GM18909 (cell line): ENCODE data around the gene REEP2.

Source experiments
- ATAC-seq: cut with Tn5 transposase; IDR thresholded peaks from one replicate; pipeline ENCODE4 v1.9.1; 2021; ENCODE audit warnings: mild to moderate bottlenecking; ENCODE audit not compliant: unreplicated experiment, poor library complexity

The REEP2 gene

DNA sequence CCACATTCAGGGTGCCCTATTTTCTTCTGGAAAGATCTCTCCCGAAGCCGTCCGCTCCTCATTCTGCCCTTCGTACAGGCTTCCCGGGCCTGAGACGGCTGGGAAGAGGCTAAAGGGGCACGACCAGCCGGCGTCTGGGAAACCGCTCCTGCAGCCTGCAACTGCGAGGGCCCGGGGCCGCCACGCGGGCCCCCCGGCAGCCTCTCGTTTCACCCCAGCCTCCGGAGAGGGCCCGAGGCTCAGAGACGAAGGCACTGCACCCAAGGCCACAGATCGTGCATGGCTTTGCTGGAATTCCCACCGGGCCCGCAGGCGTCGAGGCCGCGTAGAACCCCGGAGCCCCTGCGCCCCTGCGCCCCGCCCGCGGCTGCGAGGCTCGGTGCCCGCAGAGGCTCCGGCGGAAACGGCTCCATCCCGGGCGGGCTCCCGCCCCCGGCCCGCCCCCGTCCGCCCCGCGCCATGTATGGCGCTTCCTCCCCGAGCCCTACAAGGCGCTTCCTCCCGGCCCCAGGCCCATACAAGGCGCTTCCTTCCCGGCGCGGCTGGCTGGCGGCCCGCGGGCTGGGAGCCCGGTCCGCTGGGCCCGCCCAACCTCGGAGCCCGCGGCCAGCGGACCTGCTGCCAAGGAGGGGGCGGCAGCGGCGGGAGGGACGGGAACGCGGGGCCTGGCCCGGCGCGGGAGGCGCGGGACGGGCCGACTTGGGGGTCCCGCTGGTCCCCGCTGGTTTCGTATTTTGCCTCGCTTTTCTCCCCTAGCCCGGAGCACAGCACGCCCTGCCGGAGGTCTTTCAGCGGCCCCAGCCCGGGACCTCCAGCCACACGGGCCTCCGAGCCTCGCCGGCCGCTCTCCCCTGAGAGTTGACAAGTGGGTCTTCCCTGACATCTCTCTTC is 53.1 kb downstream of the REEP2 start:
- peak; percentile 96 for ATAC-seq

DNA sequence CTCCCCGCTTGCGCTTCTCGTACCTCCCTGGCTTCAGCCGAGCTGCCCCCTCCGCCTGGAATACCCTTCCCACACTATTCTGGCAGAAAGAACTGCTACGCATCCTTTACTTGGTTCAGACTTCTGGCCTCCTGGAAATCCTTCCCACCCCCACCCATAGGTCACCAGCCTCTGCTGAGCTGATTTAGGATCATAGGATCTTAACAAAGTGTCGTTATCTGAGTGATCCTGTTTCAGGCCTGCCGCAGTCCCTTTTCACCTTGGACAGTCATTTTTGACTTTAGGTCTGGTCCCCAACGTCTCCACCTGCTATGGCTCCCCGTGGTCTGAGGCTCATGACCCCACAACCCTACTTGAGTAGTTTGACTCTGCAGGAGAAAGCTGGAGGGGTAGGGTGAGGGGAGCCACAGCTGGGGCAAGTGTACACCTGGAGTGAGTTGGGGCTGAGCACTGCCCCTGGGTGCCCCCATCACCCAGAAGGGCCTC is 53.7 kb downstream of the REEP2 start:
- no peak for ATAC-seq

DNA sequence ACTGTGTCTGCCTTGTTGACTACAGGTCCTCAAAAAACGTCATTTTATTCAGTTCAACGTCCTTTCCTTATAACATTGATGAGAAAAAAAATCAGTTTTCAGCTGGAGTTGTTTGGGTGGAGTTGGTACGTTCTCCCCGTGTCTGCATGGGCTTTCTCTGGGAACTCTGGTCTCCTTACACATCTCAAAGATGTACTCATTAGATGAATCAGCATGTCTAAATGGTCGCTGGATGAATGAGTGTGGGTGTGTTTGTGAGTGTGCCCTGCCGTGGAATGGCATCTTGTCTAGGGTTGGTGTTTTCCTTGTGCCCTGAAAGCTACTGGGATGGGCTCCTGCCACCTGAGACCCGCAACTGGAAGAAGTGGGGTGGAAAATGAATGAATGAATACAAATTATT is 56.5 kb downstream of the REEP2 start:
- no peak for ATAC-seq
